ENCODE data around the gene RNF217. TPM values are rescaled to one million over a fixed set of nuclear protein-coding genes. Genes with fewer than 3 reads are reported as not detected.
A peak's percentile ranks its signal among the peaks of the same experiment; 100 is the strongest.
"Not testable (repeated sequence)": the region's sequence is repeated elsewhere in the genome, so short reads cannot be mapped to it uniquely, and the experiment has no call there.

RNF217 gene
- total RNA-seq (10 to 100 TPM; 22.4 to 23.9 TPM), polyA plus RNA-seq (ENCODE audit: insufficient read length in 2 of 2) (10 to 100 TPM in 1 of 2 donors, 1 to 10 TPM in 1; 8.1 to 10.7 TPM)
- long read RNA-seq, donor 1, full-length matches to known transcripts = 1 of 1 reads
- long read RNA-seq, donor 1, partial matches to known transcripts = 0 of 1 reads
- long read RNA-seq, donor 1, other reads (novel, unspliced or antisense) = 0 of 1 reads
- long read RNA-seq, donor 2 = 0 reads
- long read RNA-seq, donor 3, full-length matches to known transcripts = 2 of 2 reads
- long read RNA-seq, donor 3, partial matches to known transcripts = 0 of 2 reads
- long read RNA-seq, donor 3, other reads (novel, unspliced or antisense) = 0 of 2 reads
- long read RNA-seq, donor 4, full-length matches to known transcripts = 4 of 4 reads
- long read RNA-seq, donor 4, partial matches to known transcripts = 0 of 4 reads
- long read RNA-seq, donor 4, other reads (novel, unspliced or antisense) = 0 of 4 reads

- H3K36me3 ChIP-seq (ENCODE audit: control insufficient read depth, insufficient read depth, low read length) = no peaks in the 10 kb centered on the region
- DNase-seq (ENCODE audit: low read depth in 4 of 6, low spot score in 6 of 6) = peak in 5 of 6 donors; percentile 39 to 84 (median 64)
- under 1% methylated on average over 101 of the region's 101 CpGs for WGBS (ENCODE audit: insufficient coverage)
- peaks cover 6% of the 10 kb centered on the region for H3K4me1 ChIP-seq (ENCODE audit: control insufficient read depth, insufficient read depth, low read length)
- H3K27me3 ChIP-seq (ENCODE audit: control insufficient read depth, insufficient read depth, low read length) = no peaks in the 10 kb centered on the region
- peak within 1 kb of the TSS; percentile 91 for H3K27ac ChIP-seq (ENCODE audit: low read depth, low read length)
- no peaks in the 10 kb centered on the region for H3K9me3 ChIP-seq (ENCODE audit: control insufficient read depth, insufficient read depth, low read length)
- peak within 1 kb of the TSS; percentile 71 for H3K4me3 ChIP-seq (ENCODE audit: low read depth, low read length)
These were observed at the start of gene RNF217 for GRCh38 chr6:124961777-124962638. TSS of gene RNF217 (plus strand) at chr6:124962437. CDS start at chr6:124962545, 108 bp downstream.

DNA sequence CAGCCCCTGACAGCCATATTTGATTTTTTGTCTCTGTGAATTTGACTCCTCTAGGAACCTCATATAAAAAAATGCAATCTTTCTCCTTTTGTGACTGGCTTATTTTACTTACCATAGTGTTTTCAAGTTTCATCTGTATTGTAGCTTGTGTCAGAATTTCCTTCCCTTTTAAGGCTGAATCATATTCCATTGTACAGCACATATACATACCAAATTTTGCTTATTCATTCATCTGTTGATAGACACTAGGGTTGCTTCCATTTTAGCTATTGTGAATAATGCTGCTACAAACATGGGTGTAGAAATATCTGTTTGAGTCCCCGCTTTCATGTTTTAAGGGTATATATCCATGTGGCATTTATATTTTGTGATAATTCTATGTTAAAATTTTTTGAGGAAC lies 49.2 kb upstream of the RNF217 start:
- H3K4me1 ChIP-seq (ENCODE audit: control insufficient read depth, insufficient read depth, low read length) = no peaks in the 10 kb centered on the region
- no peak overlapping the region for H3K27ac ChIP-seq (ENCODE audit: low read depth, low read length)
- H3K9me3 ChIP-seq (ENCODE audit: control insufficient read depth, insufficient read depth, low read length) = no peaks in the 10 kb centered on the region
- H3K36me3 ChIP-seq (ENCODE audit: control insufficient read depth, insufficient read depth, low read length) = no peaks in the 10 kb centered on the region
- no peak for DNase-seq (ENCODE audit: low read depth in 4 of 6, low spot score in 6 of 6)
- H3K27me3 ChIP-seq (ENCODE audit: control insufficient read depth, insufficient read depth, low read length) = no peaks in the 10 kb centered on the region
- H3K4me3 ChIP-seq (ENCODE audit: low read depth, low read length) = no peak overlapping the region
- no CpG with 5 or more reads among the region's 1 CpG for WGBS (ENCODE audit: insufficient coverage)

- Histone ChIP-seq H3K9me3 (ENCODE audit: control insufficient read depth, insufficient read depth, low read length) (peaks cover 7% of the 10 kb centered on the region), H3K4me1 (ENCODE audit: control insufficient read depth, insufficient read depth, low read length) (no peaks in the 10 kb centered on the region), H3K4me3 (ENCODE audit: low read depth, low read length) (no peak overlapping the region), H3K27ac (ENCODE audit: low read depth, low read length) (no peak overlapping the region), H3K36me3 (ENCODE audit: control insufficient read depth, insufficient read depth, low read length) (no peaks in the 10 kb centered on the region), H3K27me3 (ENCODE audit: control insufficient read depth, insufficient read depth, low read length) (no peaks in the 10 kb centered on the region)
- WGBS (ENCODE audit: insufficient coverage) = no CpG with 5 or more reads among the region's 1 CpG
- no peak for DNase-seq (ENCODE audit: low read depth in 4 of 6, low spot score in 6 of 6)
These were observed 44.5 kb upstream of the RNF217 start for GRCh38 chr6:124917769-124918168.

DNA sequence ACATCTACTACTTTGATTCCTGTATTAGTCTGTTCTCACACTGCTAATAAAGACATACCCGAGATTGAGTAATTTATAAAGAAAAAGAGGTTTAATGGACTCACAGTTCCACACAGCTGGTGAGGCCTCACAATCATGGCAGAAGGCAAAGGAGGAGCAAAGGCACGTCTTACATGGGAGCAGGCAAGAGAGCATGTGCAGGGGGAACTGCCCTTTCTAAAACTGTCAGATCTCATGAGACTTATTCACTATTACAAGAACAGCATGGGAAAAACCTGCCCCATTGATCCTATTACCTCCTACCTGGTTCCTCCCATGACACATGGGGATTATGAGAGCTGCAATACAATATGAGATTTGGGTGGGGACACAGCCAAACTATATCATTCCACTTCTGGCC lies 42.5 kb upstream of the RNF217 start:
- 90% methylated on average over 1 of the region's 2 CpGs for WGBS (ENCODE audit: insufficient coverage)
- not testable (repeated sequence) for H3K9me3 ChIP-seq (ENCODE audit: control insufficient read depth, insufficient read depth, low read length); H3K4me3 ChIP-seq (ENCODE audit: low read depth, low read length); H3K36me3 ChIP-seq (ENCODE audit: control insufficient read depth, insufficient read depth, low read length); H3K27ac ChIP-seq (ENCODE audit: low read depth, low read length); DNase-seq (ENCODE audit: low read depth in 4 of 6, low spot score in 6 of 6); H3K27me3 ChIP-seq (ENCODE audit: control insufficient read depth, insufficient read depth, low read length); H3K4me1 ChIP-seq (ENCODE audit: control insufficient read depth, insufficient read depth, low read length)

DNA sequence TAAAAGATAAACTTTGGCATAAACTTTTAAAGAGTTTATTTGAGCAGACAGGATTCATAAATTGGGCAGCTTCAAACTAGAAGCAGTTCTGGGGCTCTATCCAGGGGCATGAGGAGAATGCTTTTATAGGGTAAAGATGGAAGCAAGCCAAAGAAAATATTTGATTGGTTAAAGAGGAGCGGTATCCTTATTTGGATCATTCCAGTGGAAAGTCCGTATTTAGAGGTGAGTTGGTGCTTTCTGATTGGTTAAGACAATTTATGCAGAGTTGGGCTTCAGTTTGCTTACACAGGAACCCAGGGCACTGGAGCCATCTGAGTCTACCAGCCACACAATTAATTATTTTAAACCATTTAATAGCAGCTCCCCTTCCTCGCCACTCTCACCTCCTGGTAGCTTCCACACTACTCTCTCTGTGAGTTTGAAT lies 37.9 kb upstream of the RNF217 start:
- Histone ChIP-seq H3K9me3 (ENCODE audit: control insufficient read depth, insufficient read depth, low read length) (peaks cover 7% of the 10 kb centered on the region), H3K36me3 (ENCODE audit: control insufficient read depth, insufficient read depth, low read length) (no peaks in the 10 kb centered on the region), H3K4me1 (ENCODE audit: control insufficient read depth, insufficient read depth, low read length) (no peaks in the 10 kb centered on the region), H3K27ac (ENCODE audit: low read depth, low read length) (no peak overlapping the region), H3K27me3 (ENCODE audit: control insufficient read depth, insufficient read depth, low read length) (no peaks in the 10 kb centered on the region), H3K4me3 (ENCODE audit: low read depth, low read length) (no peak overlapping the region)
- DNase-seq (ENCODE audit: low read depth in 4 of 6, low spot score in 6 of 6) = no peak
- WGBS (ENCODE audit: insufficient coverage) = 43% methylated on average over 2 of the region's 3 CpGs

GRCh38 chr6:124926435-124926834 lies 35.8 kb upstream of the RNF217 start:
- Histone ChIP-seq H3K27me3 (ENCODE audit: control insufficient read depth, insufficient read depth, low read length) (no peaks in the 10 kb centered on the region), H3K27ac (ENCODE audit: low read depth, low read length) (no peak overlapping the region), H3K36me3 (ENCODE audit: control insufficient read depth, insufficient read depth, low read length) (no peaks in the 10 kb centered on the region), H3K4me1 (ENCODE audit: control insufficient read depth, insufficient read depth, low read length) (no peaks in the 10 kb centered on the region), H3K4me3 (ENCODE audit: low read depth, low read length) (no peak overlapping the region), H3K9me3 (ENCODE audit: control insufficient read depth, insufficient read depth, low read length) (no peaks in the 10 kb centered on the region)
- no peak for DNase-seq (ENCODE audit: low read depth in 4 of 6, low spot score in 6 of 6)
- WGBS (ENCODE audit: insufficient coverage) = 95% methylated on average over 2 of the region's 2 CpGs

GRCh38 chr6:124927806-124928205 lies 34.4 kb upstream of the RNF217 start:
- no peaks in the 10 kb centered on the region for H3K27me3 ChIP-seq (ENCODE audit: control insufficient read depth, insufficient read depth, low read length)
- no CpG with 5 or more reads among the region's 2 CpGs for WGBS (ENCODE audit: insufficient coverage)
- no peaks in the 10 kb centered on the region for H3K36me3 ChIP-seq (ENCODE audit: control insufficient read depth, insufficient read depth, low read length)
- no peak overlapping the region for H3K27ac ChIP-seq (ENCODE audit: low read depth, low read length)
- H3K4me3 ChIP-seq (ENCODE audit: low read depth, low read length) = no peak overlapping the region
- no peaks in the 10 kb centered on the region for H3K4me1 ChIP-seq (ENCODE audit: control insufficient read depth, insufficient read depth, low read length)
- no peaks in the 10 kb centered on the region for H3K9me3 ChIP-seq (ENCODE audit: control insufficient read depth, insufficient read depth, low read length)
- no peak for DNase-seq (ENCODE audit: low read depth in 4 of 6, low spot score in 6 of 6)

DNA sequence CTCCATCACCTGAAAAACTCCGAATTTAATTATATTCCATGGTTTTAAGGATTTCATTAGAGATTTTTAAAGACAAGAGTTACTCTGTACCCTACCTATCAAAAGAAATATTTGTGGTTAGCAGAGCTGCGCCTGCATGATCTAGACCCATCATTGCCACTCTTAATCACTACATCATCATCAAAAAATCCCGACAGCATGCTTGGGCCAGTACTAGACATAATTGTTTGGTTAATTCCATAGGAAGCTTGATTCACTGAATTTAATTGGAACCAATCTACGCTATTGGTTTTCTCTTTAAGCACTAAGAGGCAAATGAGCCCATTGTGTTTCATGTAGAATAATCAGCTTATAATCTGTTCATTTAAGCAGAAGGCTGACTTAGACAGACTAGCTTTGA lies 33.4 kb upstream of the RNF217 start:
- Histone ChIP-seq H3K27me3 (ENCODE audit: control insufficient read depth, insufficient read depth, low read length) (no peaks in the 10 kb centered on the region), H3K36me3 (ENCODE audit: control insufficient read depth, insufficient read depth, low read length) (no peaks in the 10 kb centered on the region), H3K27ac (ENCODE audit: low read depth, low read length) (no peak overlapping the region), H3K4me1 (ENCODE audit: control insufficient read depth, insufficient read depth, low read length) (no peaks in the 10 kb centered on the region), H3K4me3 (ENCODE audit: low read depth, low read length) (no peak overlapping the region), H3K9me3 (ENCODE audit: control insufficient read depth, insufficient read depth, low read length) (no peaks in the 10 kb centered on the region)
- no peak for DNase-seq (ENCODE audit: low read depth in 4 of 6, low spot score in 6 of 6)
- WGBS (ENCODE audit: insufficient coverage) = no CpG with 5 or more reads among the region's 4 CpGs

- no CpG with 5 or more reads among the region's 6 CpGs for WGBS (ENCODE audit: insufficient coverage)
- Histone ChIP-seq H3K4me3 (ENCODE audit: low read depth, low read length) (no peak overlapping the region), H3K9me3 (ENCODE audit: control insufficient read depth, insufficient read depth, low read length) (no peaks in the 10 kb centered on the region), H3K4me1 (ENCODE audit: control insufficient read depth, insufficient read depth, low read length) (no peaks in the 10 kb centered on the region), H3K27me3 (ENCODE audit: control insufficient read depth, insufficient read depth, low read length) (no peaks in the 10 kb centered on the region), H3K36me3 (ENCODE audit: control insufficient read depth, insufficient read depth, low read length) (no peaks in the 10 kb centered on the region), H3K27ac (ENCODE audit: low read depth, low read length) (no peak overlapping the region)
- no peak for DNase-seq (ENCODE audit: low read depth in 4 of 6, low spot score in 6 of 6)
These were observed 24.6 kb upstream of the RNF217 start for GRCh38 chr6:124937645-124938044.

All from spinal cord (tissue), 10 donors.